H9 (cell line): ENCODE measurements around the gene FEV. TPM values are rescaled to one million over a fixed set of nuclear protein-coding genes. Genes with fewer than 3 reads are reported as not detected.

ENCODE experiments used
- DNase-seq: peaks from one replicate; pipeline ENCODE4 v3.0.0-alpha.2; 2017
- H2AFZ ChIP-seq: one replicate; pipeline ENCODE4 v1.6.1; 2013; ENCODE audit warnings: mild to moderate bottlenecking, low read length, control low read depth, moderate library complexity
- H2AK5ac ChIP-seq: 2 replicates; pipeline ENCODE4 v1.6.1; 2013; ENCODE audit warnings: low read length, control low read depth, mixed read lengths; ENCODE audit not compliant: insufficient read length
- H2BK120ac ChIP-seq: one replicate; pipeline ENCODE4 v1.6.1; 2013; ENCODE audit warnings: low read depth, mild to moderate bottlenecking, low read length, control low read depth, inconsistent platforms; ENCODE audit not compliant: poor library complexity, severe bottlenecking
- H2BK12ac ChIP-seq: 2 replicates; pipeline ENCODE4 v1.6.1; 2013; ENCODE audit warnings: low read length, control low read depth, mixed read lengths, low read depth; ENCODE audit not compliant: insufficient read length
- H2BK15ac ChIP-seq: 2 replicates; pipeline ENCODE4 v1.6.1; 2013; ENCODE audit warnings: low read depth, low read length, control low read depth
- H2BK20ac ChIP-seq: one replicate; pipeline ENCODE4 v1.6.1; 2013; ENCODE audit warnings: low read depth, mild to moderate bottlenecking, low read length, control low read depth, inconsistent platforms; ENCODE audit not compliant: poor library complexity, severe bottlenecking
- H2BK5ac ChIP-seq: 2 replicates; pipeline ENCODE4 v1.6.1; 2013; ENCODE audit warnings: low read length, control low read depth, mixed read lengths; ENCODE audit not compliant: insufficient read length
- H3K14ac ChIP-seq: 2 replicates; pipeline ENCODE4 v1.6.1; 2013; ENCODE audit warnings: low read length, control low read depth; ENCODE audit not compliant: insufficient read depth
- H3K18ac ChIP-seq: 2 replicates; pipeline ENCODE4 v1.6.1; 2013; ENCODE audit warnings: low read depth, mild to moderate bottlenecking, mixed read lengths, low read length, control low read depth; ENCODE audit not compliant: insufficient read length
- H3K23ac ChIP-seq: 2 replicates; pipeline ENCODE4 v1.6.1; 2013; ENCODE audit warnings: low read length, control low read depth, mixed read lengths, low read depth; ENCODE audit not compliant: insufficient read length
- H3K23me2 ChIP-seq: 2 replicates; pipeline ENCODE4 v1.6.1; 2013; ENCODE audit warnings: low read depth, mild to moderate bottlenecking, mixed read lengths, low read length, control low read depth; ENCODE audit not compliant: insufficient read length, poor library complexity, severe bottlenecking
- H3K27ac ChIP-seq: 2 replicates; pipeline ENCODE4 v1.5.1; 2013; ENCODE audit warnings: low read length, control low read depth, mixed read lengths, low read depth; ENCODE audit not compliant: insufficient read length
- H3K27me3 ChIP-seq: 2 replicates; pipeline ENCODE4 v1.6.1; 2013; ENCODE audit warnings: low read length, control low read depth, inconsistent platforms; ENCODE audit not compliant: insufficient read depth
- H3K4ac ChIP-seq: 2 replicates; pipeline ENCODE4 v1.6.1; 2013; ENCODE audit warnings: low read depth, mild to moderate bottlenecking, control low read depth, inconsistent platforms, low read length, moderate library complexity
- H3K4me1 ChIP-seq: 2 replicates; pipeline ENCODE4 v1.6.1; 2013; ENCODE audit warnings: low read length, control low read depth, inconsistent platforms; ENCODE audit not compliant: insufficient read depth
- H3K4me2 ChIP-seq: 2 replicates; pipeline ENCODE4 v1.6.1; 2013; ENCODE audit warnings: low read length, control low read depth, mixed read lengths; ENCODE audit not compliant: insufficient read length, insufficient read depth
- H3K56ac ChIP-seq: 2 replicates; pipeline ENCODE4 v1.6.1; 2013; ENCODE audit warnings: low read depth, mild to moderate bottlenecking, mixed read lengths, low read length, control low read depth; ENCODE audit not compliant: insufficient read length
- H3K79me1 ChIP-seq: 2 replicates; pipeline ENCODE4 v1.6.1; 2013; ENCODE audit warnings: low read depth, mild to moderate bottlenecking, moderate library complexity, low read length, control low read depth, inconsistent platforms; ENCODE audit not compliant: insufficient read depth, poor library complexity, severe bottlenecking
- H3K79me2 ChIP-seq: 2 replicates; pipeline ENCODE4 v1.6.1; 2013; ENCODE audit warnings: low read length, control low read depth, inconsistent platforms; ENCODE audit not compliant: insufficient read depth
- H3K9ac ChIP-seq: 2 replicates; pipeline ENCODE4 v1.6.1; 2013; ENCODE audit warnings: low read length, control low read depth, mixed read lengths; ENCODE audit not compliant: insufficient read length; ENCODE audit errors: extremely low read depth
- H3K9me3 ChIP-seq: one replicate; pipeline ENCODE4 v1.6.1; 2013; ENCODE audit warnings: low read depth, low read length, inconsistent platforms; ENCODE audit not compliant: control insufficient read depth
- H3T11ph ChIP-seq: one replicate; pipeline ENCODE4 v1.6.1; 2013; ENCODE audit warnings: mild to moderate bottlenecking, low read length, control low read depth, inconsistent platforms
- H4K20me1 ChIP-seq: one replicate; pipeline ENCODE4 v1.6.1; 2013; ENCODE audit not compliant: control insufficient read depth, insufficient read length, insufficient read depth
- H4K5ac ChIP-seq: 2 replicates; pipeline ENCODE4 v1.6.1; 2013; ENCODE audit warnings: low read depth, mild to moderate bottlenecking, mixed read lengths, low read length, control low read depth; ENCODE audit not compliant: insufficient read length
- H4K8ac ChIP-seq: replicated peaks from 2 replicates; pipeline ENCODE4 v1.6.1; 2013; ENCODE audit warnings: low read length, control low read depth, mixed read lengths, low read depth; ENCODE audit not compliant: insufficient read length
- H4K91ac ChIP-seq: 2 replicates; pipeline ENCODE4 v1.6.1; 2013; ENCODE audit warnings: low read depth, mild to moderate bottlenecking, moderate library complexity, mixed read lengths, low read length, control low read depth; ENCODE audit not compliant: insufficient read length
- H3K27ac Mint-ChIP-seq, 3 experiments: 2 replicates in 2 of 3; 3 replicates in 1 of 3; pipeline ENCODE4 v1.8.0; 2020 to 2021; ENCODE audit warnings: mixed read lengths in 3 of 3, mild to moderate bottlenecking in 1 of 3, moderate library complexity in 1 of 3
- H3K27me3 Mint-ChIP-seq: 2 replicates; pipeline ENCODE4 v1.8.0; 2021; ENCODE audit warnings: low read depth, mild to moderate bottlenecking, moderate library complexity, mixed read lengths
- H3K36me3 Mint-ChIP-seq, 3 experiments: 2 replicates in 2 of 3; 3 replicates in 1 of 3; pipeline ENCODE4 v1.8.0; 2020 to 2021; ENCODE audit warnings: low read depth in 3 of 3, mixed read lengths in 3 of 3; ENCODE audit not compliant: insufficient read depth in 1 of 3
- H3K4me1 Mint-ChIP-seq, 2 experiments: 2 replicates each; pipeline ENCODE4 v1.8.0; 2020; ENCODE audit warnings: mixed read lengths in 2 of 2
- H3K4me3 Mint-ChIP-seq, 2 experiments: 2 replicates in 1 of 2; 3 replicates in 1 of 2; pipeline ENCODE4 v1.8.0; 2020 to 2021; ENCODE audit warnings: mild to moderate bottlenecking in 2 of 2, mixed read lengths in 2 of 2, moderate library complexity in 1 of 2
- H3K9me3 Mint-ChIP-seq, 2 experiments: 2 replicates in 1 of 2; 3 replicates in 1 of 2; pipeline ENCODE4 v1.8.0; 2020; ENCODE audit warnings: mild to moderate bottlenecking in 2 of 2, mixed read lengths in 2 of 2, moderate library complexity in 1 of 2
- CTCF ChIP-seq: fragments of 200-600 bp; sonication (generic); conservative IDR thresholded peaks from 3 replicates; pipeline ENCODE4 v1.8.0; 2021; ENCODE audit warnings: antibody characterized with exemption, mild to moderate bottlenecking
- WGBS: extraction: QIAGEN DNeasy Blood & Tissue Kit; methylation state at CpG from one replicate; pipeline ENCODE4 v1.1.7; 2013; ENCODE audit warnings: missing lambda C conversion rate, low lambda C conversion rate, mixed read lengths; ENCODE audit not compliant: insufficient read length; ENCODE audit errors: extremely low coverage; 5-methylcytosine and 5-hydroxymethylcytosine counted together
- total RNA-seq: library from RNA; stranded (reverse); gene quantifications from 2 replicates; pipeline ENCODE4 v1.2.1, GENCODE V29; 2021

FEV gene
- total RNA-seq, 1 experiment from 2014 or later = not detected

DNA sequence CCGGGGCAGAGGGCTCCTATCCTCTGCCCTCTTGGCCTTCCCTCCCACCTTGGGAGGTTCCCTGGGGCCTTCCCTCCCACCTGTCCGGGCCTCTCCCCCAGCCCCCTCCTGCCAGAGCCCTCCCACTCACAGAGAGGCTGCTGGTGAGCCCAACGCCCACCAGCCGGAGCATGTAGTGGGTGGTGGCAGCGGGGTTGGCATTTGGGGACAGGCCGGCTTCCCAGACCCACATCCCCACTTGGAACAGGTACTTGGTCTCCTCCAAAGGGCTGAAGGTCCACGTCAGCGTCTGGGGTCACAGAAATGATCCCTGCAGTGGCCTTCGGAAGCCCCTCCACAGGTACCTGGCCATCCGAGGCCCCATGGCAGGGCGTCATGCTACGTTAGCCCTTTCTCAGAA lies 37.1 kb upstream of the FEV start:
- H2AFZ ChIP-seq = no peak overlapping the region
- no peak overlapping the region for H2BK120ac ChIP-seq
- no peaks in the 10 kb centered on the region for H4K20me1 ChIP-seq
- H4K91ac ChIP-seq = no peak overlapping the region
- H3K27ac Mint-ChIP-seq = no peak overlapping the region
- no peak overlapping the region for H3K18ac ChIP-seq
- DNase-seq = no peak
- H2BK20ac ChIP-seq = no peak overlapping the region
- H2BK5ac ChIP-seq = no peak overlapping the region
- H3K9ac ChIP-seq = no peak overlapping the region
- no peaks in the 10 kb centered on the region for H3K4me1 ChIP-seq
- H3K27me3 Mint-ChIP-seq = peaks cover 18% of the 10 kb centered on the region
- H4K8ac ChIP-seq = no peak overlapping the region
- H3T11ph ChIP-seq = no peak overlapping the region
- no peaks in the 10 kb centered on the region for H3K23me2 ChIP-seq
- TF ChIP-seq CTCF = no peak
- no peak overlapping the region for H3K27ac ChIP-seq
- H3K79me2 ChIP-seq = no peaks in the 10 kb centered on the region
- H3K9me3 Mint-ChIP-seq = no peaks in the 10 kb centered on the region
- H3K56ac ChIP-seq = no peak overlapping the region
- no peaks in the 10 kb centered on the region for H3K79me1 ChIP-seq
- H3K4ac ChIP-seq = no peak overlapping the region
- no peak overlapping the region for H2BK12ac ChIP-seq
- H3K4me2 ChIP-seq = no peak overlapping the region
- H3K9me3 ChIP-seq = no peaks in the 10 kb centered on the region
- WGBS = no CpG with 5 or more reads among the region's 12 CpGs
- H3K23ac ChIP-seq = no peak overlapping the region
- peaks cover 6 to 7% of the 10 kb centered on the region in 2 experiments for H3K4me1 Mint-ChIP-seq
- H3K14ac ChIP-seq = no peak overlapping the region; the same call in 1 of the 2 replicates
- H4K5ac ChIP-seq = no peak overlapping the region
- H2BK15ac ChIP-seq = no peak overlapping the region
- no peaks in the 10 kb centered on the region; the same call in 1 of the 2 replicates for H3K27me3 ChIP-seq
- H3K4me3 Mint-ChIP-seq = no peak overlapping the region
- H2AK5ac ChIP-seq = no peak overlapping the region
- no peaks in the 10 kb centered on the region for H3K36me3 Mint-ChIP-seq
